AML-193 (cell line): Measurements from ENCODE around the gene PLCH2.

Source experiments
- DNase-seq, 2 experiments: peaks; one replicate each; lab custom pipeline; 2025; lab: John Stamatoyannopoulos, UW

Gene PLCH2

GRCh38 chr1:2501041-2501819 lies 25.1 kb downstream of the PLCH2 start:
- DNase-seq = no peak

- no peak for DNase-seq
Measured at GRCh38 chr1:2501820-2502119, 25.7 kb downstream of the PLCH2 start.

GRCh38 chr1:2502210-2502609 lies 26.1 kb downstream of the PLCH2 start:
- no peak for DNase-seq

- no peak for DNase-seq
Measured at GRCh38 chr1:2502661-2503553, 26.8 kb downstream of the PLCH2 start.

GRCh38 chr1:2503554-2504224 lies 27.6 kb downstream of the PLCH2 start:
- no peak for DNase-seq

GRCh38 chr1:2504225-2504948 lies 28.3 kb downstream of the PLCH2 start:
- no peak for DNase-seq

GRCh38 chr1:2504949-2505272 lies 28.8 kb downstream of the PLCH2 start:
- DNase-seq = no peak

GRCh38 chr1:2505461-2505994 lies 29.4 kb downstream of the PLCH2 start:
- DNase-seq = no peak

GRCh38 chr1:2506007-2506860 lies 30.1 kb downstream of the PLCH2 start:
- DNase-seq = no peak

GRCh38 chr1:2506901-2507565 lies 30.9 kb downstream of the PLCH2 start:
- DNase-seq = no peak

GRCh38 chr1:2507744-2508155 lies 31.7 kb downstream of the PLCH2 start:
- no peak for DNase-seq

- no peak for DNase-seq
Measured at GRCh38 chr1:2508180-2508579, 32.1 kb downstream of the PLCH2 start.

GRCh38 chr1:2508751-2509150 lies 32.7 kb downstream of the PLCH2 start:
- no peak for DNase-seq

GRCh38 chr1:2509589-2509988 lies 33.5 kb downstream of the PLCH2 start:
- no peak for DNase-seq

- no peak for DNase-seq
Measured at GRCh38 chr1:2510366-2511155, 34.5 kb downstream of the PLCH2 start.

- no peak for DNase-seq
Measured at GRCh38 chr1:2512862-2513421, 36.9 kb downstream of the PLCH2 start.

- DNase-seq = no peak
Measured at GRCh38 chr1:2513939-2514652, 38.0 kb downstream of the PLCH2 start.

- no peak for DNase-seq
Measured at GRCh38 chr1:2514863-2515762, 39.0 kb downstream of the PLCH2 start.
